CD14-positive monocyte (primary cell): ENCODE measurements around the gene MYL3. TPM values are rescaled to one million over a fixed set of nuclear protein-coding genes. Genes with fewer than 3 reads are reported as not detected.

Experiments used
- DNase-seq, 3 donors: peaks; one replicate each; pipeline ENCODE4 v3.0.0-alpha.2; 2011 to 2022
- H2AFZ ChIP-seq: 2 replicates; pipeline ENCODE4 v1.6.0; 2012; ENCODE audit warnings: mild to moderate bottlenecking, low read depth, low read length, inconsistent platforms; ENCODE audit not compliant: insufficient read depth, poor library complexity, severe bottlenecking
- H3K27ac ChIP-seq, 2 donors: 1 replicate in 1 of 2; 2 replicates in 1 of 2; pipeline ENCODE4 v1.5.1; 2012 to 2013; ENCODE audit warnings: low read length in 2 of 2, control low read depth in 1 of 2, inconsistent platforms in 1 of 2, low read depth in 1 of 2, mild to moderate bottlenecking in 1 of 2
- H3K27me3 ChIP-seq, 2 donors: one replicate each; pipeline versions ENCODE4 v1.6.0 to v1.6.1; 2011 to 2013; ENCODE audit warnings: low read length in 2 of 2; ENCODE audit not compliant: control insufficient read depth in 2 of 2, insufficient read depth in 2 of 2
- H3K36me3 ChIP-seq, 2 donors: replicated peaks in 1 of 2; 1 replicate in 1 of 2; 2 replicates in 1 of 2; pipeline versions ENCODE4 v1.5.1 to v1.6.1; 2012 to 2013; ENCODE audit warnings: low read length in 2 of 2, control low read depth in 1 of 2, inconsistent platforms in 1 of 2, mild to moderate bottlenecking in 1 of 2; ENCODE audit not compliant: insufficient read depth in 2 of 2, control insufficient read depth in 1 of 2
- H3K4me1 ChIP-seq, 2 donors: 1 replicate in 1 of 2; 2 replicates in 1 of 2; pipeline versions ENCODE4 v1.5.1 to v1.6.1; 2012 to 2013; ENCODE audit warnings: low read length in 2 of 2, control low read depth in 1 of 2, inconsistent platforms in 1 of 2, mild to moderate bottlenecking in 1 of 2, moderate library complexity in 1 of 2; ENCODE audit not compliant: insufficient read depth in 2 of 2, control insufficient read depth in 1 of 2
- H3K4me2 ChIP-seq: replicated peaks from 2 replicates; pipeline ENCODE3; 2012; ENCODE audit warnings: low read length, moderate library complexity, mild to moderate bottlenecking; ENCODE audit not compliant: poor library complexity, severe bottlenecking; ENCODE audit errors: extremely low read depth
- H3K4me3 ChIP-seq, 3 experiments: fragments of 200-600 bp in 1 of 3; sonication (generic) in 1 of 3; replicated peaks in 1 of 3; 1 replicate in 2 of 3; 2 replicates in 1 of 3; pipeline ENCODE4 v1.5.1; 2011 to 2013; ENCODE audit warnings: low read length in 3 of 3, mild to moderate bottlenecking in 3 of 3, control low read depth in 2 of 3, low read depth in 2 of 3, inconsistent platforms in 1 of 3, moderate library complexity in 1 of 3
- H3K79me2 ChIP-seq: 2 replicates; pipeline ENCODE4 v1.6.0; 2012; ENCODE audit warnings: mild to moderate bottlenecking, control low read depth, inconsistent platforms, low read length, moderate library complexity; ENCODE audit not compliant: insufficient read depth
- H3K9ac ChIP-seq: 2 replicates; pipeline ENCODE4 v1.6.0; 2017; ENCODE audit warnings: low read length, mild to moderate bottlenecking; ENCODE audit not compliant: insufficient read depth, poor library complexity, severe bottlenecking
- H3K9me3 ChIP-seq, 2 donors: replicated peaks in 1 of 2; 1 replicate in 1 of 2; 2 replicates in 1 of 2; pipeline versions ENCODE4 v1.5.1 to v1.6.1; 2012 to 2013; ENCODE audit warnings: low read length in 2 of 2, control low read depth in 1 of 2; ENCODE audit not compliant: control insufficient read depth in 1 of 2, insufficient read depth in 1 of 2
- H4K20me1 ChIP-seq: 2 replicates; pipeline ENCODE4 v1.6.0; 2012; ENCODE audit warnings: mild to moderate bottlenecking, low read length, control low read depth, moderate library complexity; ENCODE audit not compliant: insufficient read depth
- H3K27ac Mint-ChIP-seq, 7 donors: one replicate each; pipeline ENCODE4 v1.8.0; 2020; ENCODE audit warnings: mild to moderate bottlenecking in 7 of 7, mixed read lengths in 7 of 7, moderate library complexity in 6 of 7, inconsistent platforms in 2 of 7
- H3K27me3 Mint-ChIP-seq, 3 donors: one replicate each; pipeline ENCODE4 v1.8.0; 2021 to 2022; ENCODE audit warnings: low read depth in 3 of 3, mild to moderate bottlenecking in 3 of 3, mixed read lengths in 3 of 3, moderate library complexity in 3 of 3, inconsistent platforms in 1 of 3
- H3K36me3 Mint-ChIP-seq, 2 donors: one replicate each; pipeline ENCODE4 v1.8.0; 2020; ENCODE audit warnings: mixed read lengths in 2 of 2, inconsistent platforms in 1 of 2, mild to moderate bottlenecking in 1 of 2
- H3K4me1 Mint-ChIP-seq: one replicate; pipeline ENCODE4 v1.8.0; 2020; ENCODE audit warnings: mild to moderate bottlenecking, mixed read lengths
- H3K4me3 Mint-ChIP-seq, 2 donors: one replicate each; pipeline ENCODE4 v1.8.0; 2020; ENCODE audit warnings: mild to moderate bottlenecking in 2 of 2, mixed read lengths in 2 of 2, moderate library complexity in 1 of 2
- H3K9me3 Mint-ChIP-seq, 7 donors: one replicate each; pipeline ENCODE4 v1.8.0; 2020 to 2022; ENCODE audit warnings: mixed read lengths in 7 of 7, mild to moderate bottlenecking in 6 of 7, moderate library complexity in 6 of 7, inconsistent platforms in 2 of 7
- CTCF ChIP-seq: fragments of 200-600 bp; IDR thresholded peaks from one replicate; pipeline ENCODE4 v1.8.0; 2022; ENCODE audit warnings: antibody characterized with exemption, mild to moderate bottlenecking
- WGBS: methylation state at CpG from one replicate; pipeline ENCODE4 v1.1.5; 2013; ENCODE audit warnings: missing lambda C conversion rate; ENCODE audit not compliant: insufficient coverage; 5-methylcytosine and 5-hydroxymethylcytosine counted together
- intact Hi-C, 2 donors: fragments of 100-400 bp; cut with micrococcal nuclease; formaldehyde crosslinking; loops; one replicate each; pipeline versions ENCODE4 v1.15.0 to v1.15.1; 2023
- polyA plus RNA-seq, 3 donors: library from polyadenylated mRNA; depleted of rRNA in 1 of 3; unstranded in 2 of 3; stranded (reverse) in 1 of 3; fragments of 300-500 nt in 2 of 3; fragments of >200 nt in 1 of 3; fragmentation: Illumina TruSeq in 2 of 3; gene quantifications; 1 replicate in 2 of 3; 2 replicates in 1 of 3; pipeline ENCODE4 v1.2.3, GENCODE V29; 2012 to 2021

MYL3 gene
- polyA plus RNA-seq, 3 donors, result not detected

- Histone ChIP-seq H3K4me1 (peaks cover 3% of the 10 kb centered on the region in 2 donors), H3K4me2 (no peak overlapping the region), H3K4me3 (no peak overlapping the region), H3K9ac (no peak overlapping the region), H3K9me3 (no peaks in the 10 kb centered on the region), H4K20me1 (no peaks in the 10 kb centered on the region), H2AFZ (no peak overlapping the region), H3K27ac (no peak overlapping the region), H3K36me3 (no peaks in the 10 kb centered on the region), H3K27me3 (peaks cover 0 to 9% of the 10 kb centered on the region in 2 donors), H3K79me2 (no peaks in the 10 kb centered on the region)
- WGBS, result 82% methylated on average over 7 of the region's 13 CpGs
- no peak for TF ChIP-seq CTCF
- Mint-ChIP-seq H3K4me3 (no peak overlapping the region), H3K27me3 (peaks cover 1 to 15% (median 8%) of the 10 kb centered on the region in 3 donors), H3K36me3 (no peaks in the 10 kb centered on the region), H3K9me3 (no peaks in the 10 kb centered on the region), H3K4me1 (peaks cover under 1% of the 10 kb centered on the region), H3K27ac (peak overlapping the region in 1 of 7 donors; percentile 5)
- intact Hi-C loops, result no loop called here
- no peak for DNase-seq
Observed at GRCh38 chr3:46851364-46852333, 11.6 kb downstream of the MYL3 start.

- Mint-ChIP-seq H3K4me1 (peaks cover 8% of the 10 kb centered on the region), H3K27ac (no peak overlapping the region), H3K9me3 (no peaks in the 10 kb centered on the region), H3K36me3 (no peaks in the 10 kb centered on the region), H3K4me3 (peak overlapping the region in 1 of 2 donors; percentile 12), H3K27me3 (peaks cover 3 to 22% (median 11%) of the 10 kb centered on the region in 3 donors)
- intact Hi-C loops, result no loop called here
- H3K27ac ChIP-seq, result no peak overlapping the region
- no peaks in the 10 kb centered on the region for H3K9me3 ChIP-seq
- H3K4me2 ChIP-seq, result no peak overlapping the region
- H3K4me1 ChIP-seq, result peaks cover 13 to 16% of the 10 kb centered on the region in 2 donors
- no peak for TF ChIP-seq CTCF
- H3K9ac ChIP-seq, result no peak overlapping the region
- peaks cover 0 to 12% of the 10 kb centered on the region in 2 donors for H3K27me3 ChIP-seq
- no peaks in the 10 kb centered on the region for H4K20me1 ChIP-seq
- H3K36me3 ChIP-seq, result no peaks in the 10 kb centered on the region
- H2AFZ ChIP-seq, result no peak overlapping the region
- H3K79me2 ChIP-seq, result no peaks in the 10 kb centered on the region
- 60% methylated on average over 1 of the region's 1 CpG for WGBS
- DNase-seq, result no peak
- no peak overlapping the region for H3K4me3 ChIP-seq
Observed at GRCh38 chr3:46850468-46850779, 12.8 kb downstream of the MYL3 start.
